Measurements from ENCODE around the gene CREB5.

CREB5 gene

GRCh38 chr7:28480595-28480994, 68.3 kb downstream of the CREB5 start:
- no peak for DNase-seq
- no peak for ATAC-seq

GRCh38 chr7:28481091-28481926, 69.0 kb downstream of the CREB5 start:
- DNase-seq = no peak
- no peak for ATAC-seq

- no peak for DNase-seq
- ATAC-seq = no peak
Observed at GRCh38 chr7:28483112-28483511, 70.8 kb downstream of the CREB5 start.

- no peak for ATAC-seq
- DNase-seq = no peak
Observed at GRCh38 chr7:28483908-28484605, 71.7 kb downstream of the CREB5 start.

- ATAC-seq (no peak), DNase-seq (no peak)
Observed at GRCh38 chr7:28484606-28484935, 72.3 kb downstream of the CREB5 start.

- DNase-seq (no peak), ATAC-seq (no peak)
Observed at GRCh38 chr7:28487487-28487886, 75.2 kb downstream of the CREB5 start.

- no peak for DNase-seq
- no peak for ATAC-seq
Observed at GRCh38 chr7:28488061-28488791, 75.9 kb downstream of the CREB5 start.

- ATAC-seq (no peak), DNase-seq (no peak)
Observed at GRCh38 chr7:28490831-28491230, 78.5 kb downstream of the CREB5 start.

- ATAC-seq (no peak), DNase-seq (no peak)
Observed at GRCh38 chr7:28493477-28493876, 81.2 kb downstream of the CREB5 start.

GRCh38 chr7:28497009-28497408, 84.7 kb downstream of the CREB5 start:
- no peak for DNase-seq
- no peak for ATAC-seq

GRCh38 chr7:28498636-28499035, 86.3 kb downstream of the CREB5 start:
- DNase-seq (no peak), ATAC-seq (no peak)

GRCh38 chr7:28500138-28500537, 87.8 kb downstream of the CREB5 start:
- peak; percentile 5 for DNase-seq

GRCh38 chr7:28502408-28502807, 90.1 kb downstream of the CREB5 start:
- no peak for ATAC-seq
- no peak for DNase-seq

More at GRCh38 chr7:28500138-28500537, 87.8 kb downstream of the CREB5 start:
- no peak for ATAC-seq

- DNase-seq (no peak), ATAC-seq (no peak)
Observed at GRCh38 chr7:28503396-28503795, 91.1 kb downstream of the CREB5 start.

GRCh38 chr7:28505014-28505413, 92.7 kb downstream of the CREB5 start:
- DNase-seq = no peak
- ATAC-seq = no peak

GRCh38 chr7:28505867-28506266, 93.5 kb downstream of the CREB5 start:
- ATAC-seq (no peak), DNase-seq (no peak)

- ATAC-seq (no peak), DNase-seq (no peak)
Observed at GRCh38 chr7:28507525-28508282, 95.4 kb downstream of the CREB5 start.

GRCh38 chr7:28509251-28510025, 97.1 kb downstream of the CREB5 start:
- ATAC-seq (no peak), DNase-seq (no peak)

- DNase-seq = no peak
- no peak for ATAC-seq
Observed at GRCh38 chr7:28510026-28510369, 97.7 kb downstream of the CREB5 start.

- ATAC-seq (no peak), DNase-seq (no peak)
Observed at GRCh38 chr7:28512668-28513440, 100.5 kb downstream of the CREB5 start.
